Gastrocnemius medialis (tissue), 4 donors: ENCODE data around the gene NME4.

ENCODE experiments used
- POLR2A ChIP-seq, 2 donors: fragments of 450-650 bp; IDR thresholded peaks; one replicate each; pipeline ENCODE4 v1.6.1; 2017; ENCODE audit warnings: antibody characterized with exemption in 2 of 2, mild to moderate bottlenecking in 2 of 2, moderate library complexity in 2 of 2
- TF ChIP-seq, protein P1 (sequence below), 5 experiments: fragments of 450-650 bp in 3 of 5; fragments of 200-600 bp in 2 of 5; sonication (generic) in 2 of 5; IDR thresholded peaks in 4 of 5; conservative IDR thresholded peaks in 1 of 5; 1 replicate in 4 of 5; 2 replicates in 1 of 5; pipeline ENCODE4 v1.5.1; 2016 to 2019; ENCODE audit warnings: antibody characterized with exemption in 5 of 5, mild to moderate bottlenecking in 3 of 5, moderate library complexity in 3 of 5

DNA sequence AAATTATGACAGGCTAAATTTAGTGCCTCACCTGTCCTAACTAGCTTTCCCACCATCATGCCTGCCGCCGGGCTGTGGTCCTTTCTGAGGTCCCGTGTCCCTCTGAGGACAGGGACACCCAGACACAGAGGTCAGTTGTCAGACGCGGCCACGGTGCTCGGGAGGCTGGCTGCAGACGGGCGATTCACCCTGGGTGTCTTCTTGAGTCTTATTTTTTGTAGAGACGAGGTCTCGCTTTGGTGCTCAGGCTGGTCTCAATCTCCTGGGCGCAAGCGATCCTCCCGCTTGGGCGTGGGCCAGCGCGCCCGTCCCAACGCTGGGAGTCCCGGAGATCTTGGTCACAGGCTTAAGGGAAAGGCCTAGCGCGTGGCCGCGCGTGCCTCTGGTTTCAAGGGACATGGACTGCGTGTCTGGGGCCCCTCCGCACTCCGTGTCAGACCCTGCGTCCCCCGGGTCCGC lies 27.7 kb downstream of the NME4 start:
- TF ChIP-seq, protein P1, sequence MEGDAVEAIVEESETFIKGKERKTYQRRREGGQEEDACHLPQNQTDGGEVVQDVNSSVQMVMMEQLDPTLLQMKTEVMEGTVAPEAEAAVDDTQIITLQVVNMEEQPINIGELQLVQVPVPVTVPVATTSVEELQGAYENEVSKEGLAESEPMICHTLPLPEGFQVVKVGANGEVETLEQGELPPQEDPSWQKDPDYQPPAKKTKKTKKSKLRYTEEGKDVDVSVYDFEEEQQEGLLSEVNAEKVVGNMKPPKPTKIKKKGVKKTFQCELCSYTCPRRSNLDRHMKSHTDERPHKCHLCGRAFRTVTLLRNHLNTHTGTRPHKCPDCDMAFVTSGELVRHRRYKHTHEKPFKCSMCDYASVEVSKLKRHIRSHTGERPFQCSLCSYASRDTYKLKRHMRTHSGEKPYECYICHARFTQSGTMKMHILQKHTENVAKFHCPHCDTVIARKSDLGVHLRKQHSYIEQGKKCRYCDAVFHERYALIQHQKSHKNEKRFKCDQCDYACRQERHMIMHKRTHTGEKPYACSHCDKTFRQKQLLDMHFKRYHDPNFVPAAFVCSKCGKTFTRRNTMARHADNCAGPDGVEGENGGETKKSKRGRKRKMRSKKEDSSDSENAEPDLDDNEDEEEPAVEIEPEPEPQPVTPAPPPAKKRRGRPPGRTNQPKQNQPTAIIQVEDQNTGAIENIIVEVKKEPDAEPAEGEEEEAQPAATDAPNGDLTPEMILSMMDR (IDR thresholded peaks at IDR 0.05 in 4 of 5, conservative IDR thresholded peaks at IDR 0.05 in 1 of 5): peak in 1 of 5 experiments; percentile 11
- peak in 1 of 2 donors; percentile 80 for TF ChIP-seq POLR2A (IDR thresholded peaks at IDR 0.05)
